GM19455 (cell line): Measurements from ENCODE around the gene SLC25A3.

Source experiments
- ATAC-seq: cut with Tn5 transposase; IDR thresholded peaks from one replicate; pipeline ENCODE4 v1.9.1; 2021; ENCODE audit not compliant: unreplicated experiment

The SLC25A3 gene

DNA sequence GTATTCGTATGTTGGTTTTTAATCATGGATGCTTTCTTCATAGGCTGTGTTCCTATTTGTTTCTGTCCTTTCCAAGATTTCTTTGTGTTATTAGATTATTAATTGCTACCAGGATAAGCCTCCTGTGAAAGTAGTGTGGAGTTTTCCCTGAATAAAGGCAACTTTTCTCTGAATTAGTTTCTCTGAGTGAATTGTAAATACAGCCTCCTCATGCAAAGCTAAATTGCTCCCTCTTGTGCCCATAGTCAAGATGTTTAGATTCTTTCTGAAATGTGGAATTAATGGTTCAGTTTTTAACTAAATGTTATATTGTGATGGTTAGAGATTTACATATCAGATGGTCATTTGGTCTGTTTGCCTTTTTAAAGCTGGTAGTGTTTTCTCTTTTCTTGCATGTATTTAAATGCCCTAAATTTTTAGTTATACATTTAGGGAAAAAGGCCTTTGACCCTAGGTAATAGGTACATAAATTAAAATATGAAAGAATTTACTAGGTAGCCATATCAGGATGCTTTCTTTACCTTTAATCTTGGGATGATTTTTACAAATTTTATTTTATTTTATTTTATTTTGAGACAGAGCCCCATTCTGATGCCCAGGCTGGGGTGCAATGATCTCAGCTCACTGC, 60.5 kb downstream of the SLC25A3 start:
- no peak for ATAC-seq
